Vagina (tissue), 2 donors: ENCODE results near the gene PPIF. TPM values are rescaled to one million over a fixed set of nuclear protein-coding genes. Genes with fewer than 3 reads are reported as not detected.
A peak's percentile ranks its signal among the peaks of the same experiment; 100 is the strongest.

ENCODE experiments used
- DNase-seq, 2 donors: peaks; one replicate each; pipeline ENCODE4 v3.0.0-alpha.2; 2017; ENCODE audit errors: extremely low spot score in 2 of 2
- H3K27ac ChIP-seq: fragments of 200-600 bp; sonication (generic); one replicate; pipeline ENCODE4 v1.5.1; 2019
- H3K27me3 ChIP-seq: fragments of 200-600 bp; sonication (generic); one replicate; pipeline ENCODE4 v1.5.1; 2019
- H3K36me3 ChIP-seq, 2 donors: fragments of 200-600 bp; sonication (generic); one replicate each; pipeline ENCODE4 v1.5.1; 2017 to 2019
- H3K4me1 ChIP-seq: fragments of 200-600 bp; sonication (generic); one replicate; pipeline ENCODE4 v1.5.1; 2019
- H3K4me3 ChIP-seq, 2 donors: fragments of 200-600 bp; sonication (generic); 1 replicate in 1 of 2; 2 replicates in 1 of 2; pipeline ENCODE4 v1.5.1; 2016 to 2019
- H3K9me3 ChIP-seq: fragments of 200-600 bp; sonication (generic); one replicate; pipeline ENCODE4 v1.5.1; 2019
- CTCF ChIP-seq, 3 experiments: fragments of 450-650 bp in 2 of 3; fragments of 200-600 bp in 1 of 3; sonication (generic) in 1 of 3; IDR thresholded peaks; one replicate each; pipeline ENCODE4 v1.5.1; 2017 to 2019; ENCODE audit warnings: antibody characterized with exemption in 3 of 3, mild to moderate bottlenecking in 2 of 3, moderate library complexity in 2 of 3
- POLR2A ChIP-seq, 2 donors: fragments of 450-650 bp; IDR thresholded peaks; one replicate each; pipeline ENCODE4 v1.6.1; 2017; ENCODE audit warnings: antibody characterized with exemption in 2 of 2, mild to moderate bottlenecking in 2 of 2, moderate library complexity in 2 of 2
- POLR2AphosphoS5 ChIP-seq, 2 donors: sonication (generic); formaldehyde crosslinking; IDR thresholded peaks; one replicate each; pipeline ENCODE4 v1.9.0; 2017; ENCODE audit warnings: antibody characterized with exemption in 2 of 2, mild to moderate bottlenecking in 2 of 2, low read depth in 1 of 2; ENCODE audit not compliant: insufficient read depth in 1 of 2
- intact Hi-C: fragments of 100-400 bp; cut with DNase I; formaldehyde crosslinking; loops from one replicate; pipeline ENCODE4 v1.15.1; 2023
- total RNA-seq: library from RNA; depleted of rRNA; stranded (reverse); fragments of >200 nt; gene quantifications from one replicate; pipeline ENCODE4 v1.2.3, GENCODE V29; 2016

PPIF gene
- total RNA-seq, 1 donor from 2014 or later = 44.7 TPM

GRCh38 chr10:79314761-79315601, 32.3 kb upstream of the PPIF start:
- TF ChIP-seq POLR2AphosphoS5 (IDR thresholded peaks at IDR 0.05; ENCODE audit: insufficient read depth in 1 of 2, low read depth in 1 of 2) = no peak
- no peak for TF ChIP-seq POLR2A (IDR thresholded peaks at IDR 0.05)
- DNase-seq = no peak
- H3K4me3 ChIP-seq = no peak overlapping the region
- no peaks in the 10 kb centered on the region for H3K9me3 ChIP-seq
- peaks cover 30% of the 10 kb centered on the region for H3K4me1 ChIP-seq
- H3K36me3 ChIP-seq = peaks cover 0 to 35% of the 10 kb centered on the region in 2 donors
- no peaks in the 10 kb centered on the region for H3K27me3 ChIP-seq
- no peak overlapping the region for H3K27ac ChIP-seq
- intact Hi-C loops = no loop called here

GRCh38 chr10:79315602-79315920, 31.7 kb upstream of the PPIF start:
- Histone ChIP-seq H3K9me3 (no peaks in the 10 kb centered on the region), H3K27ac (no peak overlapping the region), H3K4me1 (peaks cover 27% of the 10 kb centered on the region), H3K4me3 (no peak overlapping the region), H3K36me3 (peaks cover 0 to 29% of the 10 kb centered on the region in 2 donors), H3K27me3 (no peaks in the 10 kb centered on the region)
- TF ChIP-seq CTCF (IDR thresholded peaks at IDR 0.05) (no peak), POLR2A (IDR thresholded peaks at IDR 0.05) (no peak), POLR2AphosphoS5 (IDR thresholded peaks at IDR 0.05; ENCODE audit: insufficient read depth in 1 of 2, low read depth in 1 of 2) (no peak)
- intact Hi-C loops = no loop called here
- DNase-seq = no peak

- intact Hi-C loops = no loop called here
- TF ChIP-seq POLR2A (IDR thresholded peaks at IDR 0.05) (no peak), CTCF (IDR thresholded peaks at IDR 0.05) (no peak), POLR2AphosphoS5 (IDR thresholded peaks at IDR 0.05; ENCODE audit: insufficient read depth in 1 of 2, low read depth in 1 of 2) (no peak)
- no peak for DNase-seq
- peak overlapping the region; percentile 45 for H3K27ac ChIP-seq
- no peak overlapping the region for H3K4me3 ChIP-seq
- no peaks in the 10 kb centered on the region for H3K9me3 ChIP-seq
- no peaks in the 10 kb centered on the region for H3K27me3 ChIP-seq
- H3K4me1 ChIP-seq = peaks cover 26% of the 10 kb centered on the region
- peaks cover 0 to 26% of the 10 kb centered on the region in 2 donors for H3K36me3 ChIP-seq
Observed at GRCh38 chr10:79316671-79317431, 30.4 kb upstream of the PPIF start.

- no peaks in the 10 kb centered on the region for H3K9me3 ChIP-seq
- H3K4me3 ChIP-seq = no peak overlapping the region
- DNase-seq = no peak
- H3K27me3 ChIP-seq = no peaks in the 10 kb centered on the region
- no peak overlapping the region for H3K27ac ChIP-seq
- TF ChIP-seq POLR2A (IDR thresholded peaks at IDR 0.05) = no peak
- TF ChIP-seq POLR2AphosphoS5 (IDR thresholded peaks at IDR 0.05; ENCODE audit: insufficient read depth in 1 of 2, low read depth in 1 of 2) = no peak
- TF ChIP-seq CTCF (IDR thresholded peaks at IDR 0.05) = no peak
- intact Hi-C loops = no loop called here
- H3K36me3 ChIP-seq = peaks cover 0 to 18% of the 10 kb centered on the region in 2 donors
- H3K4me1 ChIP-seq = peaks cover 42% of the 10 kb centered on the region
Observed at GRCh38 chr10:79318369-79318768, 28.9 kb upstream of the PPIF start.

GRCh38 chr10:79319115-79319771, 28.0 kb upstream of the PPIF start:
- intact Hi-C loops = no loop called here
- peaks cover 48% of the 10 kb centered on the region for H3K4me1 ChIP-seq
- no peak overlapping the region for H3K4me3 ChIP-seq
- no peaks in the 10 kb centered on the region for H3K9me3 ChIP-seq
- DNase-seq = no peak
- H3K27ac ChIP-seq = no peak overlapping the region
- peaks cover 0 to 9% of the 10 kb centered on the region in 2 donors for H3K36me3 ChIP-seq
- TF ChIP-seq POLR2A (IDR thresholded peaks at IDR 0.05) (no peak), POLR2AphosphoS5 (IDR thresholded peaks at IDR 0.05; ENCODE audit: insufficient read depth in 1 of 2, low read depth in 1 of 2) (no peak), CTCF (IDR thresholded peaks at IDR 0.05) (no peak)
- H3K27me3 ChIP-seq = no peaks in the 10 kb centered on the region
